H9 (cell line): Measurements from ENCODE around the gene DDIAS. TPM values are rescaled to one million over a fixed set of nuclear protein-coding genes. Genes with fewer than 3 reads are reported as not detected.

ENCODE experiments used
- DNase-seq: peaks from one replicate; pipeline ENCODE4 v3.0.0-alpha.2; 2017
- H2AFZ ChIP-seq: one replicate; pipeline ENCODE4 v1.6.1; 2013; ENCODE audit warnings: mild to moderate bottlenecking, low read length, control low read depth, moderate library complexity
- H2AK5ac ChIP-seq: 2 replicates; pipeline ENCODE4 v1.6.1; 2013; ENCODE audit warnings: low read length, control low read depth, mixed read lengths; ENCODE audit not compliant: insufficient read length
- H2BK120ac ChIP-seq: one replicate; pipeline ENCODE4 v1.6.1; 2013; ENCODE audit warnings: low read depth, mild to moderate bottlenecking, low read length, control low read depth, inconsistent platforms; ENCODE audit not compliant: poor library complexity, severe bottlenecking
- H2BK12ac ChIP-seq: 2 replicates; pipeline ENCODE4 v1.6.1; 2013; ENCODE audit warnings: low read length, control low read depth, mixed read lengths, low read depth; ENCODE audit not compliant: insufficient read length
- H2BK15ac ChIP-seq: 2 replicates; pipeline ENCODE4 v1.6.1; 2013; ENCODE audit warnings: low read depth, low read length, control low read depth
- H2BK20ac ChIP-seq: one replicate; pipeline ENCODE4 v1.6.1; 2013; ENCODE audit warnings: low read depth, mild to moderate bottlenecking, low read length, control low read depth, inconsistent platforms; ENCODE audit not compliant: poor library complexity, severe bottlenecking
- H2BK5ac ChIP-seq: 2 replicates; pipeline ENCODE4 v1.6.1; 2013; ENCODE audit warnings: low read length, control low read depth, mixed read lengths; ENCODE audit not compliant: insufficient read length
- H3K14ac ChIP-seq: 2 replicates; pipeline ENCODE4 v1.6.1; 2013; ENCODE audit warnings: low read length, control low read depth; ENCODE audit not compliant: insufficient read depth
- H3K18ac ChIP-seq: 2 replicates; pipeline ENCODE4 v1.6.1; 2013; ENCODE audit warnings: low read depth, mild to moderate bottlenecking, mixed read lengths, low read length, control low read depth; ENCODE audit not compliant: insufficient read length
- H3K23ac ChIP-seq: 2 replicates; pipeline ENCODE4 v1.6.1; 2013; ENCODE audit warnings: low read length, control low read depth, mixed read lengths, low read depth; ENCODE audit not compliant: insufficient read length
- H3K23me2 ChIP-seq: 2 replicates; pipeline ENCODE4 v1.6.1; 2013; ENCODE audit warnings: low read depth, mild to moderate bottlenecking, mixed read lengths, low read length, control low read depth; ENCODE audit not compliant: insufficient read length, poor library complexity, severe bottlenecking
- H3K27ac ChIP-seq: 2 replicates; pipeline ENCODE4 v1.5.1; 2013; ENCODE audit warnings: low read length, control low read depth, mixed read lengths, low read depth; ENCODE audit not compliant: insufficient read length
- H3K27me3 ChIP-seq: 2 replicates; pipeline ENCODE4 v1.6.1; 2013; ENCODE audit warnings: low read length, control low read depth, inconsistent platforms; ENCODE audit not compliant: insufficient read depth
- H3K4ac ChIP-seq: 2 replicates; pipeline ENCODE4 v1.6.1; 2013; ENCODE audit warnings: low read depth, mild to moderate bottlenecking, control low read depth, inconsistent platforms, low read length, moderate library complexity
- H3K4me1 ChIP-seq: 2 replicates; pipeline ENCODE4 v1.6.1; 2013; ENCODE audit warnings: low read length, control low read depth, inconsistent platforms; ENCODE audit not compliant: insufficient read depth
- H3K4me2 ChIP-seq: 2 replicates; pipeline ENCODE4 v1.6.1; 2013; ENCODE audit warnings: low read length, control low read depth, mixed read lengths; ENCODE audit not compliant: insufficient read length, insufficient read depth
- H3K56ac ChIP-seq: 2 replicates; pipeline ENCODE4 v1.6.1; 2013; ENCODE audit warnings: low read depth, mild to moderate bottlenecking, mixed read lengths, low read length, control low read depth; ENCODE audit not compliant: insufficient read length
- H3K79me1 ChIP-seq: 2 replicates; pipeline ENCODE4 v1.6.1; 2013; ENCODE audit warnings: low read depth, mild to moderate bottlenecking, moderate library complexity, low read length, control low read depth, inconsistent platforms; ENCODE audit not compliant: insufficient read depth, poor library complexity, severe bottlenecking
- H3K79me2 ChIP-seq: 2 replicates; pipeline ENCODE4 v1.6.1; 2013; ENCODE audit warnings: low read length, control low read depth, inconsistent platforms; ENCODE audit not compliant: insufficient read depth
- H3K9ac ChIP-seq: 2 replicates; pipeline ENCODE4 v1.6.1; 2013; ENCODE audit warnings: low read length, control low read depth, mixed read lengths; ENCODE audit not compliant: insufficient read length; ENCODE audit errors: extremely low read depth
- H3K9me3 ChIP-seq: one replicate; pipeline ENCODE4 v1.6.1; 2013; ENCODE audit warnings: low read depth, low read length, inconsistent platforms; ENCODE audit not compliant: control insufficient read depth
- H3T11ph ChIP-seq: one replicate; pipeline ENCODE4 v1.6.1; 2013; ENCODE audit warnings: mild to moderate bottlenecking, low read length, control low read depth, inconsistent platforms
- H4K20me1 ChIP-seq: one replicate; pipeline ENCODE4 v1.6.1; 2013; ENCODE audit not compliant: control insufficient read depth, insufficient read length, insufficient read depth
- H4K5ac ChIP-seq: 2 replicates; pipeline ENCODE4 v1.6.1; 2013; ENCODE audit warnings: low read depth, mild to moderate bottlenecking, mixed read lengths, low read length, control low read depth; ENCODE audit not compliant: insufficient read length
- H4K8ac ChIP-seq: replicated peaks from 2 replicates; pipeline ENCODE4 v1.6.1; 2013; ENCODE audit warnings: low read length, control low read depth, mixed read lengths, low read depth; ENCODE audit not compliant: insufficient read length
- H4K91ac ChIP-seq: 2 replicates; pipeline ENCODE4 v1.6.1; 2013; ENCODE audit warnings: low read depth, mild to moderate bottlenecking, moderate library complexity, mixed read lengths, low read length, control low read depth; ENCODE audit not compliant: insufficient read length
- H3K27ac Mint-ChIP-seq, 3 experiments: 2 replicates in 2 of 3; 3 replicates in 1 of 3; pipeline ENCODE4 v1.8.0; 2020 to 2021; ENCODE audit warnings: mixed read lengths in 3 of 3, mild to moderate bottlenecking in 1 of 3, moderate library complexity in 1 of 3
- H3K27me3 Mint-ChIP-seq: 2 replicates; pipeline ENCODE4 v1.8.0; 2021; ENCODE audit warnings: low read depth, mild to moderate bottlenecking, moderate library complexity, mixed read lengths
- H3K36me3 Mint-ChIP-seq, 3 experiments: 2 replicates in 2 of 3; 3 replicates in 1 of 3; pipeline ENCODE4 v1.8.0; 2020 to 2021; ENCODE audit warnings: low read depth in 3 of 3, mixed read lengths in 3 of 3; ENCODE audit not compliant: insufficient read depth in 1 of 3
- H3K4me1 Mint-ChIP-seq, 2 experiments: 2 replicates each; pipeline ENCODE4 v1.8.0; 2020; ENCODE audit warnings: mixed read lengths in 2 of 2
- H3K4me3 Mint-ChIP-seq, 2 experiments: 2 replicates in 1 of 2; 3 replicates in 1 of 2; pipeline ENCODE4 v1.8.0; 2020 to 2021; ENCODE audit warnings: mild to moderate bottlenecking in 2 of 2, mixed read lengths in 2 of 2, moderate library complexity in 1 of 2
- H3K9me3 Mint-ChIP-seq, 2 experiments: 2 replicates in 1 of 2; 3 replicates in 1 of 2; pipeline ENCODE4 v1.8.0; 2020; ENCODE audit warnings: mild to moderate bottlenecking in 2 of 2, mixed read lengths in 2 of 2, moderate library complexity in 1 of 2
- WGBS: extraction: QIAGEN DNeasy Blood & Tissue Kit; methylation state at CpG from one replicate; pipeline ENCODE4 v1.1.7; 2013; ENCODE audit warnings: missing lambda C conversion rate, low lambda C conversion rate, mixed read lengths; ENCODE audit not compliant: insufficient read length; ENCODE audit errors: extremely low coverage; 5-methylcytosine and 5-hydroxymethylcytosine counted together
- total RNA-seq: library from RNA; stranded (reverse); gene quantifications from 2 replicates; pipeline ENCODE4 v1.2.1, GENCODE V29; 2021
- TF ChIP-seq, protein P1 (sequence below): fragments of 200-600 bp; sonication (generic); conservative IDR thresholded peaks from 3 replicates; pipeline ENCODE4 v1.8.0; 2021; ENCODE audit warnings: antibody characterized with exemption, mild to moderate bottlenecking

The DDIAS gene
- total RNA-seq, 1 experiment from 2014 or later = 18.6 TPM

DNA sequence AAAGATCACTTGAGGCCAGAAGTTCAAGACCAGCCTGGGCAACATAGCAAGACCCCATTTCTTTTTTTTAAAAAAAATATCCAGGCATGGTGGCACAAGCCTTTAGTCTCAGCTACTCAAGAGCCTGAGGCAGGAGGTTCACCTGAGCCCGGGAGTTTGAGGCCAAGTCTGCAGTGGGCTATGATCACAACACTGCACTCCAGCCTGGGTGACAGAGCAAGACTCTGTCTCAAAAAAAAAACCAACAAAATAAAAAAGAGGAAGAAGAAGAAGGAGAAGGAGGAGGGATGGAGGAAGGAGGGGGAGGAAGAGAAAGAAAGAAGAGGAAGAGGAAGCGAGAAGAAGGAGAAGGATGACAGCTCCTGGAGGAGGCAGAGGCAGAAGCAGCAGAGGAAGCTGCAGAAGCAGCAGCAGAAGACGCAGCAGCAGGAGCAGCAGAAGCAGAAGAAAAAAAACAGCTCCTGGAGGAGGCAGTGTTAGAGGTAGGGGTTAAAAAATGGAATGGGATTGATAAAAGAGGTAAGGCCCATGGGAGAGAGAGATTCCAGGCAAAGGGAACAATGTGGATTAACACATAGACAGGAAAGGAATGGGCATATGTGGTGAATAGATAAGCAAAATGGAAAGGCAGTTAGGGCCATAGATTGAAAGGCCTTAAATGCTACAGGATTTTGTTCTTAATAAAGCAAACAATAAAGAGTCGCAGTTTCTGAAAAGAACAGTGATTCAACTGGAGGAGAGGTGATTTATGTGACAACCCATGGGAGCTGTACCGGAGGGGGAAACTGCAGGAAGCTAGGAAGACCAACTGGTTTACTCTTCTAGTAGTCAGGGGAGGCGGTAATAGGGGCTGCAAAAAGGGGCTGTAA, 12.2 kb upstream of the DDIAS start:
- TF ChIP-seq, protein P1, sequence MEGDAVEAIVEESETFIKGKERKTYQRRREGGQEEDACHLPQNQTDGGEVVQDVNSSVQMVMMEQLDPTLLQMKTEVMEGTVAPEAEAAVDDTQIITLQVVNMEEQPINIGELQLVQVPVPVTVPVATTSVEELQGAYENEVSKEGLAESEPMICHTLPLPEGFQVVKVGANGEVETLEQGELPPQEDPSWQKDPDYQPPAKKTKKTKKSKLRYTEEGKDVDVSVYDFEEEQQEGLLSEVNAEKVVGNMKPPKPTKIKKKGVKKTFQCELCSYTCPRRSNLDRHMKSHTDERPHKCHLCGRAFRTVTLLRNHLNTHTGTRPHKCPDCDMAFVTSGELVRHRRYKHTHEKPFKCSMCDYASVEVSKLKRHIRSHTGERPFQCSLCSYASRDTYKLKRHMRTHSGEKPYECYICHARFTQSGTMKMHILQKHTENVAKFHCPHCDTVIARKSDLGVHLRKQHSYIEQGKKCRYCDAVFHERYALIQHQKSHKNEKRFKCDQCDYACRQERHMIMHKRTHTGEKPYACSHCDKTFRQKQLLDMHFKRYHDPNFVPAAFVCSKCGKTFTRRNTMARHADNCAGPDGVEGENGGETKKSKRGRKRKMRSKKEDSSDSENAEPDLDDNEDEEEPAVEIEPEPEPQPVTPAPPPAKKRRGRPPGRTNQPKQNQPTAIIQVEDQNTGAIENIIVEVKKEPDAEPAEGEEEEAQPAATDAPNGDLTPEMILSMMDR = no peak
- Histone ChIP-seq H3K27ac (no peak overlapping the region), H4K8ac (no peak overlapping the region), H3K23me2 (no peaks in the 10 kb centered on the region), H3T11ph (no peak overlapping the region), H3K4me1 (no peaks in the 10 kb centered on the region), H3K56ac (no peak overlapping the region), H3K79me2 (peaks cover under 1% of the 10 kb centered on the region; the same call in 1 of the 2 replicates), H2AK5ac (no peak overlapping the region), H2BK5ac (no peak overlapping the region), H3K4me2 (no peak overlapping the region), H3K9me3 (no peaks in the 10 kb centered on the region), H4K5ac (no peak overlapping the region), H3K27me3 (no peaks in the 10 kb centered on the region), H4K91ac (no peak overlapping the region), H2AFZ (no peak overlapping the region), H4K20me1 (no peaks in the 10 kb centered on the region), H3K9ac (no peak overlapping the region), H2BK15ac (no peak overlapping the region), H3K79me1 (peaks cover 3% of the 10 kb centered on the region), H3K14ac (no peak overlapping the region), H2BK120ac (no peak overlapping the region), H3K23ac (no peak overlapping the region), H2BK20ac (no peak overlapping the region), H2BK12ac (no peak overlapping the region), H3K18ac (no peak overlapping the region), H3K4ac (no peak overlapping the region)
- no CpG with 5 or more reads among the region's 6 CpGs for WGBS
- no peak for DNase-seq
- H3K4me1 Mint-ChIP-seq = peaks cover 2 to 7% of the 10 kb centered on the region in 2 experiments; a peak in 2 of 4 replicates
- no peaks in the 10 kb centered on the region for H3K9me3 Mint-ChIP-seq
- H3K27ac Mint-ChIP-seq = no peak overlapping the region
- no peak overlapping the region for H3K4me3 Mint-ChIP-seq
- H3K36me3 Mint-ChIP-seq = no peaks in the 10 kb centered on the region; a peak in 1 of 7 replicates
- no peaks in the 10 kb centered on the region; the same call in 1 of the 2 replicates for H3K27me3 Mint-ChIP-seq
